Heart left ventricle (tissue), 16 donors: ENCODE results near the gene IBTK. TPM values are rescaled to one million over a fixed set of nuclear protein-coding genes. Genes with fewer than 3 reads are reported as not detected.
"Not testable (repeated sequence)": the region's sequence is repeated elsewhere in the genome, so short reads cannot be mapped to it uniquely, and the experiment has no call there.

Experiments
- ATAC-seq, 4 donors: fragments of 200-7000 bp; cut with Tn5 transposase; one replicate each; pipeline ENCODE4 v1.9.1; 2020 to 2022; ENCODE audit warnings: moderate library complexity in 4 of 4, mild to moderate bottlenecking in 3 of 4, moderate number of reproducible peaks in 1 of 4
- DNase-seq, 5 donors: peaks; one replicate each; pipeline ENCODE4 v3.0.0-alpha.2; 2020
- H3K27ac ChIP-seq, 12 donors: fragments of 200-600 bp; sonication (generic) in 4 of 12; one replicate each; pipeline versions ENCODE4 v1.5.0 to v1.8.0; 2016 to 2022; ENCODE audit warnings: mild to moderate bottlenecking in 2 of 12
- H3K27me3 ChIP-seq, 9 donors: fragments of 200-600 bp; sonication (generic) in 2 of 9; one replicate each; pipeline versions ENCODE4 v1.5.1 to v1.8.0; 2016 to 2022; ENCODE audit warnings: mild to moderate bottlenecking in 3 of 9
- H3K36me3 ChIP-seq, 9 donors: fragments of 200-600 bp; sonication (generic) in 2 of 9; one replicate each; pipeline versions ENCODE4 v1.5.0 to v1.8.0; 2018 to 2022; ENCODE audit warnings: mild to moderate bottlenecking in 2 of 9
- H3K4me1 ChIP-seq, 12 donors: fragments of 200-600 bp; sonication (generic) in 4 of 12; one replicate each; pipeline versions ENCODE4 v1.5.0 to v1.8.0; 2016 to 2022; ENCODE audit warnings: mild to moderate bottlenecking in 3 of 12
- H3K4me3 ChIP-seq, 12 donors: fragments of 200-600 bp; sonication (generic) in 4 of 12; one replicate each; pipeline versions ENCODE4 v1.5.0 to v1.8.0; 2017 to 2022; ENCODE audit warnings: mild to moderate bottlenecking in 9 of 12, moderate library complexity in 4 of 12
- H3K9me3 ChIP-seq, 12 donors: fragments of 200-600 bp; sonication (generic) in 4 of 12; one replicate each; pipeline versions ENCODE4 v1.5.0 to v1.8.0; 2016 to 2022; ENCODE audit warnings: mild to moderate bottlenecking in 1 of 12
- CTCF ChIP-seq, 12 donors: fragments of 200-600 bp; sonication (generic) in 4 of 12; IDR thresholded peaks; one replicate each; pipeline versions ENCODE4 v1.5.0 to v1.8.0; 2018 to 2022; ENCODE audit warnings: antibody characterized with exemption in 12 of 12, mild to moderate bottlenecking in 5 of 12
- POLR2A ChIP-seq, 2 donors: fragments of 450-650 bp; IDR thresholded peaks; one replicate each; pipeline ENCODE4 v1.6.1; 2017; ENCODE audit warnings: antibody characterized with exemption in 2 of 2, mild to moderate bottlenecking in 2 of 2, moderate library complexity in 2 of 2
- WGBS, 4 donors: extraction: QIAGEN DNeasy Blood & Tissue Kit in 2 of 4; methylation state at CpG; one replicate each; pipeline versions ENCODE4 v1.1.5 to v1.1.7; 2013 to 2018; 5-methylcytosine and 5-hydroxymethylcytosine counted together
- intact Hi-C, 10 donors: fragments of 100-400 bp; cut with DNase I; formaldehyde crosslinking; loops; one replicate each; pipeline versions ENCODE4 v1.11.1 to v1.14.2; 2022
- polyA plus RNA-seq, 2 donors: library from polyadenylated mRNA; stranded (reverse); fragments of 200-250 nt; gene quantifications; one replicate each; pipeline ENCODE4 v1.2.3, GENCODE V29; 2013
- total RNA-seq, 9 donors: library from RNA; depleted of rRNA in 2 of 9; stranded (reverse); fragments of >200 nt in 2 of 9; fragmentation: NEBNext Ultra II Directional in 3 of 9; extraction: Animal tissue kit (Norgen Biotek cat#: 25700) in 3 of 9; gene quantifications; one replicate each; pipeline versions ENCODE4 v1.1.0 to v1.2.4, GENCODE V29; 2016 to 2023
- donor health status: ischemic (EF 13 %, LVEDD 7.1; RV severe dilation, severe dysfunction).
- donor health status: healthy with polysubstance abuse.
- donor health status: DM: no; HTN: yes; CAD: no.
- donor health status: DM: no; HTN: no; CAD: no.
- donor health status: ischemic (EF 25% LVEDD 6.9; RV normal size, moderate dysfunction).
- donor health status: ischemic (EF 25% LVEDD 5.7; RV mildly dilated, moderate dysfunction).
- donor health status: healthy.
- donor health status: DM: yes; HTN: yes; CAD: no.
- donor health status: ischemic (EF 35%, LVEDD 5.7; RV mildly dilated, moderate dysfunction).
- donor health status: nonischemic (EF 11% LVEDD 7.7; RV severe dilation, severe dysfunction).
- donor health status: DM: yes; HTN: yes; CAD: no.
- donor health status: PGD.
- donor health status: ischemic (EF 29% LVEDD 5.4; RV normal size, mild dysfunction).
- donor health status: nonischemic (EF 23%, LVEDD 6.1; RV moderate dilation, normal function).

Gene IBTK
- total and polyA plus RNA-seq, 11 donors: 19.4 to 39.2 (median 28.7) TPM

DNA sequence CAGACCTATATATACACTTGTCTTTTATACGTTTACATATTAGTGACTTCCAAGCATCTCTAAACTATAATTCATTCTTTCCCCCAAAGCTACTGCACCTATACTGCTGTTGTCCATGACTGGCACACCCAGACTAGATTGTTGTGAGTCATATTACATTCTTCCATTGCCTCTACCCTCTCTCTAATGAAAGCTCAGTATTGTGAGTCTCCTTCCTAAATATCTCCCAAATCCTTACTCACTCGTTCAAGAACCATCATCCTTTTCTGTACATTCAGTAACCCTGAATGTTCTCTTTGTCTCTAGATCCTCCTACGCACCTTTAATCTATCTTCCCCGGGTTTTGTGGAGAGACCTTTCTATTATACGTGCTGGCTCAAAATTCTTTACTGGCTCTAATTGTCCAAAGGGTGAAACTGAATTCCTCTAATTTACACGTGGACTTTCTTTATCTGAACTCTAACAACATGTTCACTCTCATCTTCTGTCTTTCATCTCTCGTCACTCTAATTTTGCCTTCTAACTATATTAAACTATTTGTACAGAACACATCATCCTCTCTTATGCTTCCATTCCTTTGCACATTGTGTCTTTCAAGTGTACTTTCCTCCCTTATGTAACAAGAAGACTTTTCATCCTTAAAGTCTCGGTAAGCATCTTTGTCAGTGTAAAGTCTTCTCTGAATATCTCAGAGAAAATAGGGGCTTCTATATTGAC is 109.3 kb downstream of the IBTK start:
- DNase-seq (no peak), ATAC-seq (peak; percentile 41 to 56 (median 49))
- Histone ChIP-seq H3K4me1 (peaks cover 0 to 12% (median 2%) of the 10 kb centered on the region in 12 donors), H3K4me3 (no peak overlapping the region), H3K27me3 (no peaks in the 10 kb centered on the region), H3K27ac (peak overlapping the region in 9 of 12 donors; percentile 2 to 57 (median 28)), H3K9me3 (peaks cover 0 to 14% (median 0%) of the 10 kb centered on the region in 12 donors), H3K36me3 (no peaks in the 10 kb centered on the region)
- intact Hi-C loops: no loop called here
- TF ChIP-seq CTCF (IDR thresholded peaks at IDR 0.05) (no peak), POLR2A (IDR thresholded peaks at IDR 0.05) (no peak)
- 39 to 44% (median 43%) methylated on average over 8 of the region's 8 CpGs for WGBS, 4 donors

DNA sequence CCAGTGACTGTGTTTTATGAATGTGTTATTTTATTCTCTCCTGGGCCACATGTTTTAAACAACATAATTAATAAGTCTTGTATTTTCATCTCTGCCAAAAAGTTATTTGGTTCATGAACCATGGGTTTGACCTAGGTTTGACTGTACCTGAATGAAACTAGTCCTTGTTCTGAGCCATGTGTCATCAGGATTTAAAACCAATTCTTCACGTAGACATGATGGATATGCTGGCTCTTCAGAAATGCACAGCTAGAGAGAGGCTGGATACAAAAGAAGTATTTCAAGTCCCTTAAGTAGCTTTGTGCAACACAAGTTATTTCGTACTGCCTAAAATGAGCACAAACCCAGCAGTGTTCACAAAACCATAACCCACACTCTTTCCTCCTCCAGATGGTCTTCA is 116.1 kb downstream of the IBTK start:
- ATAC-seq (no peak), DNase-seq (no peak)
- TF ChIP-seq CTCF (IDR thresholded peaks at IDR 0.05): no peak
- no peak for TF ChIP-seq POLR2A (IDR thresholded peaks at IDR 0.05)
- 83 to 91% (median 83%) methylated on average over 2 of the region's 2 CpGs for WGBS, 4 donors
- H3K36me3 ChIP-seq: no peaks in the 10 kb centered on the region
- no peak overlapping the region for H3K27ac ChIP-seq
- intact Hi-C loops: no loop called here
- H3K4me3 ChIP-seq: no peak overlapping the region
- no peaks in the 10 kb centered on the region for H3K27me3 ChIP-seq
- peaks cover 0 to 3% (median 0%) of the 10 kb centered on the region in 12 donors for H3K4me1 ChIP-seq
- H3K9me3 ChIP-seq: peaks cover 0 to 11% (median 0%) of the 10 kb centered on the region in 12 donors

DNA sequence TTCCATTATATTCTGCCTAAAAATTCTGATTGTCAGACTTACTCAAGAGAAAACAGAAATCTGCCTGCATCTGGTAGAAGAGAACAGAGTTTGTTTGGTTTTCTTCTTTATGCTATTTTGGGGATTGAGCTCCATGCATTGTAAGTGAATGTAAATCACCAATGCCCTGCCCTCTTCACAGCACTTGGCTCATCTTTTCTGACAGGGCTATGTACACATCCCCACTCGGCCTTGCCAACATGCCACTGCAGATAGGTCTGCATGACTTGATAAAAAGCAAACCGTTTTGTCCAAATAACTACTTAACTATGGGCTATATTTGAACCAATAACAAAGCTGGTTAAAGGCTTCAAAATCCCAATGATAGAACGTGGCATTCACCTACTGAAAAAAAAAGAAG is 117.7 kb downstream of the IBTK start:
- Histone ChIP-seq H3K27me3 (no peaks in the 10 kb centered on the region), H3K4me1 (peaks cover 0 to 3% (median 0%) of the 10 kb centered on the region in 12 donors), H3K36me3 (no peaks in the 10 kb centered on the region), H3K4me3 (no peak overlapping the region), H3K9me3 (peaks cover 0 to 14% (median 0%) of the 10 kb centered on the region in 12 donors), H3K27ac (peak overlapping the region in 1 of 12 donors; percentile 11)
- intact Hi-C loops: no loop called here
- DNase-seq (no peak), ATAC-seq (no peak)
- TF ChIP-seq CTCF (IDR thresholded peaks at IDR 0.05): no peak
- no peak for TF ChIP-seq POLR2A (IDR thresholded peaks at IDR 0.05)
- 34 to 46% (median 39%) methylated on average over 3 of the region's 3 CpGs for WGBS, 4 donors

DNA sequence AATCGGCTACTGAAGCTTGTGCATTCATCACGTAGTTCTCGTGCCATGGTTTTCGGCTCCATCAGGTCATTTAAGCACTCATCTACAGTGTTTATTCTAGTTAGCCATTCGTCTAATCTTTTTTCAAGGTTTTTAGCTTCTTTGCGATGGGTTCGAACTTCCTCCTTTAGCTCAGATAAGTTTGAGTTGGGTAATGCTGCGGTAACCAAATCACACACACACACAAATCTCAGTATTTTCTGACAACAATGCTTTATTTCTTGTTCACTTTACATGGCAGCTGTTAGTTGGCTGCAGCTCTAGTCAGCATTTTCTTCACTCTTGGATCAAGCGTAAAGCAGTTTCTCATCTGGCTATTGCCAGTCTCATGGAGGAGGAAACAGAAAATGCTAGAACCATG is 118.6 kb downstream of the IBTK start:
- WGBS, 4 donors: 88 to 95% (median 91%) methylated on average over 9 of the region's 9 CpGs
- intact Hi-C loops, H3K4me3 ChIP-seq, ATAC-seq, DNase-seq, H3K36me3 ChIP-seq, H3K27me3 ChIP-seq, H3K27ac ChIP-seq, H3K4me1 ChIP-seq: not testable (repeated sequence)
- peaks cover 0 to 12% (median 0%) of the 10 kb centered on the region in 12 donors for H3K9me3 ChIP-seq
